ENCODE measurements around the gene FCHSD2.

DNA sequence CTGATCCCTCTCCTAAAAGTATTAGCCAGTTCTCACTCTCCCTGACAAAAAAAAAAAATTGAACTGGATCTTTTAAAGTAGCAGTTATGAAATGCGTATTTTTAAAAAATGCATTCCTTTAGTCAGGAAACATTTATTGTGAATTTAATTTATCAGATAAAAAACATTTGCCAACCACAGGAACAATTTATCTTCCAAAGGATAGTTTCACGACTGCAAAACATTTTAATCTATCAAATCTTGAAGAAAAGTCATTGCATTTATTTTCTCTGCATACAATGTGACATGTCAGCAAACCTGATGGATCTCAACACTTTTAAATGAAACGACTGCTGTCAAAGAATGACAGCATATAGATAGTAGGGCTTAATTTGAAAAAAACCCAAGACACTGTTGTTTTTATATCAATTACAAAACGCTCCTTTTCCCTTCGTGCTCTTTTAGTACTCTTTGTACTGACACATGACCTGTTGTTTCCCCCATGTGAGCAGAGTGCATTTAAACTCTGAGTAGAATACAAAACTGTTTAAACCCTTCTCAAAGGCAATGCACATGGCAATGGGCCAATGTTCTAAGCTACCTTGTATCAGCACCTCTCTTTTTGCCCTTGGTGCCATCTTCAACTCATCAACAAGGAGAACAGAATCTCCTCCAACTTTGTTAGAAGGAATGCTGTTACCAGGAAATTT is 220.9 kb downstream of the FCHSD2 start:
- TF ChIP-seq ZNF274 (IDR thresholded peaks at IDR 0.05; ENCODE audit: low read depth, low read length) (no peak), YY1 (IDR thresholded peaks at IDR 0.05; ENCODE audit: insufficient read depth, insufficient read length) (no peak)

All from NT2/D1 (cell line).